Esophagus (tissue), 2 donors: Measurements from ENCODE around the gene UBE2I. TPM values are rescaled to one million over a fixed set of nuclear protein-coding genes. Genes with fewer than 3 reads are reported as not detected.

Experiments
- H3K27ac ChIP-seq, 2 donors: one replicate each; pipeline ENCODE4 v1.5.1; 2013; ENCODE audit warnings: low read depth in 2 of 2, mild to moderate bottlenecking in 2 of 2, inconsistent platforms in 1 of 2, low read length in 1 of 2, moderate library complexity in 1 of 2
- H3K27me3 ChIP-seq, 2 donors: one replicate each; pipeline ENCODE4 v1.6.1; 2013; ENCODE audit warnings: low read length in 2 of 2, control low read depth in 1 of 2, mild to moderate bottlenecking in 1 of 2; ENCODE audit not compliant: insufficient read depth in 2 of 2, control insufficient read depth in 1 of 2
- H3K36me3 ChIP-seq, 2 donors: one replicate each; pipeline ENCODE4 v1.6.1; 2013; ENCODE audit warnings: low read length in 1 of 2; ENCODE audit not compliant: control insufficient read depth in 2 of 2, insufficient read depth in 2 of 2
- H3K4me1 ChIP-seq, 2 donors: one replicate each; pipeline ENCODE4 v1.6.1; 2013; ENCODE audit warnings: low read length in 1 of 2; ENCODE audit not compliant: control insufficient read depth in 2 of 2, insufficient read depth in 2 of 2
- H3K4me3 ChIP-seq, 2 donors: one replicate each; pipeline ENCODE4 v1.5.1; 2013; ENCODE audit warnings: low read length in 2 of 2, mild to moderate bottlenecking in 2 of 2, low read depth in 1 of 2, moderate library complexity in 1 of 2
- H3K9me3 ChIP-seq, 2 donors: one replicate each; pipeline ENCODE4 v1.6.1; 2013; ENCODE audit warnings: mild to moderate bottlenecking in 2 of 2, low read depth in 1 of 2, low read length in 1 of 2, moderate library complexity in 1 of 2; ENCODE audit not compliant: control insufficient read depth in 2 of 2, insufficient read depth in 1 of 2
- WGBS, 2 donors: extraction: QIAGEN DNeasy Blood & Tissue Kit; methylation state at CpG; one replicate each; pipeline ENCODE4 v1.1.7; 2013; 5-methylcytosine and 5-hydroxymethylcytosine counted together
- polyA plus RNA-seq, 2 donors: library from polyadenylated mRNA; stranded (reverse); fragments of 200-250 nt; gene quantifications; one replicate each; pipeline ENCODE4 v1.2.3, GENCODE V29; 2013
- donor health status: healthy with polysubstance abuse.
- donor health status: Bipolar disorder and iron deficiency.

Gene UBE2I
- polyA plus RNA-seq, 2 donors, result 35.4 to 56.9 TPM

DNA sequence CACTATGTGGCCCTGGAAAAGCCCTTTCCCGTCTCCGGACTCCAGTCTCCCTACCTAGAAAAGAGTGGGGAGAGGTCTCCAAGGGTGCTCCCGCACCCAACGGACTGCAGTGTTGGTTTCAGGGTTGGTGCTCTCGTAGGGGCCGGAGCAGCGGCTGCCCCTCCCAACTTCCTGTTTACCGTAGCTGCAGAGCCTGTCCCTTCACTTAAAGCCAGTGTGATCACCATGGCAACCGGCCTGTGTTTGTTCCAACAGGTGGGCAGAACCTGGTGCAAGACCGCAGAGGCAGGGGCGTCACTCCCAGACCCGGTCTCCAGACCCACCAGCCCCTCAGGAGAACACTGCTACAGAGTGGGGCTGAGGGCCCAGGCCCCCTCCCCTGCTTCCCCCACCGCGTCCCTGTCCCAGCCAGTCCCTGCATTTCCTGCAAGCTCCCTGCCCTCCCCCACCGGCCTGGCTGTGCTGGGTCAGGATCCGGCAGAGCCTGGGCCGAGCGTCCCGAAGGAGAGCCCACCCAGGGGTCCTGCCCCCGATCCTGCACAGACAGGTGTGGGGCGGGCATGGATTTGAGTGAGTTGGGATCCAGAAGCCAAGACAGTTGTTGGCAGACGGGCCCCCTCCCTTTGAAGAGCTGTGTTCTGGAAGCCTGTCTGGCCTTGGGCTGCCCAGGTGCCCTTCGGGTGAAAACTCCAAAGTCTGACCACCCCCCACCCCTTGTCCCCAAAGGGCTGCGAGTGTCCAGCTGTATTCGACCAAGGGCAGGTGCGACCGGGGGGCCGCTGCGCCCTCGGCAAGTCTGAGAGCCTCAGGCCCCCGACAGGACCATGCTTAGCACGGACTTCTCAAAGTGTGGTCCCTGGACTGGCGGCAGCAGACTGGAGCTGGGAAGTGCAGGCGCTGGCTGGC, 22.5 kb downstream of the UBE2I start:
- Histone ChIP-seq H3K27ac (no peak overlapping the region), H3K9me3 (peaks cover 5 to 6% of the 10 kb centered on the region in 2 donors), H3K4me3 (no peak overlapping the region), H3K36me3 (no peaks in the 10 kb centered on the region), H3K27me3 (peaks cover 0 to 28% of the 10 kb centered on the region in 2 donors), H3K4me1 (peaks cover 10 to 14% of the 10 kb centered on the region in 2 donors)
- WGBS, 2 donors, result 5 to 7% methylated on average over 34 of the region's 34 CpGs

DNA sequence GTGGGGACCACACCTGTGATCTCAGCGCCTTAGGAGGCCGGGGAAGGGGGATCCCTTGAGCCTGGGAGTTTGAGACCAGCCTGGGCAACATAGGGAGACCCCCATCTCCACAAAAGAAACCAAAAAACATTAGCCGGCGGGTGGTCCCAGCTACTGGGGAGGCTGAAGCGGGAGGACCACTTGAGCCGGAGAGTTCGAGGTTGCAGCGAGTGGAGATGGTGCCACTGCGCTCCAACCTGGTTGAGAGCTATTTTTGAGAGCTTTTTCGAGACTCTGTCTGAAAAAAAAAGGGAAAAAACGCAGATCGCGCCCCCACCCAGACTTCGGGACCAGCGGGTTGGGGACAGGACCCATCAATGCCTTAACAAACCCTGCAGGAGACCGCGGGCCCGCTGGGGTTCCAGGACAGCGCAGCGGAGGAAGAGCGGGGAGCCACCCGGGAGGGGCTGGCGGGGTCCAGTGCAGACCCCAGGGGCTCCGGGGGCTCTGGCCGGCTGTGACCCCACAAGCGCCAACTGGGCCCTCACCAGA, 23.2 kb downstream of the UBE2I start:
- peaks cover 10 to 14% of the 10 kb centered on the region in 2 donors for H3K4me1 ChIP-seq
- WGBS, 2 donors, result 9 to 10% methylated on average over 25 to 26 of the region's 26 CpGs
- no peak overlapping the region for H3K27ac ChIP-seq
- no peaks in the 10 kb centered on the region for H3K36me3 ChIP-seq
- peak overlapping the region; percentile 11 to 43 for H3K4me3 ChIP-seq
- peaks cover 5 to 6% of the 10 kb centered on the region in 2 donors for H3K9me3 ChIP-seq
- peaks cover 0 to 28% of the 10 kb centered on the region in 2 donors for H3K27me3 ChIP-seq

DNA sequence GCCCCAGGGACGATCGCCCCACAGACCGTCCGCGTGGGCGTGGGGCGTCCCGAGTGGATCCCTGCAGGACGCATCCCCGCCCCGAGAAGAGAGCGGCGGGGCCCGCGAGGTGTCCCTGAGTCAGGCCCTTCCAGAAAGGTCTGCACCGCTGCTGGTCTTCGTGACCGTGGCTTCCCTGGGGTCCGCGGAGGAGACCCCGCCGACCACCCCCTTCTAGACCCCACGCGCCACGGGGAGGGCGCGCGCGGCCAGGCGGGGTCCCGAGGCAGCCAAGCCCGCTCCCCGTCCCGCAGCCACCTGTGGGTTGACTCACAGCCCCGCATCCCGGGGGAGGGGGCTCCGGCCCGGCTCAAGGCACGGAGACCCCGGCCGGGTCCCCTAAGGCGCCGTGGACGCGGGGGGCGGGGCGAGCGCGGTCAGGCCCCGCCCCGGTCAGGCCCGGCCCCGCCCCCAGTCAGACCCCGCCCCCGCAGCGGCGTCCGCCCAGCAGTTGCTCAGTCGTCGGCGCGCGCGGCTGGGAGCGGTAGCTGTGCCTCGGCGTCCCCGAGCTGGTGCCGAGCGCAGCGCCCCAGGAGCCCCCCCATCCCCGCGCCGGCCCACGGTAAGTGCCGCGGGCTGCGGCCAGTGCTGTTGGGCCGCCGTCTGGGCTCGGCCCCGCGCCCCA, 23.8 kb downstream of the UBE2I start, which contains the start of gene BAIAP3:
TSS of gene BAIAP3 (plus strand) at position 497 of the 664 bp plus-strand sequence. CDS start 4,905 bp downstream, outside the sequence.
- H3K36me3 ChIP-seq, result no peaks in the 10 kb centered on the region
- no peak within 1 kb of the TSS for H3K27ac ChIP-seq
- H3K4me3 ChIP-seq, result peak within 1 kb of the TSS; percentile 25 to 43
- peaks cover 0 to 28% of the 10 kb centered on the region in 2 donors for H3K27me3 ChIP-seq
- H3K9me3 ChIP-seq, result peaks cover 5 to 6% of the 10 kb centered on the region in 2 donors
- 4 to 7% methylated on average over 51 to 83 of the region's 83 CpGs for WGBS, 2 donors
- peaks cover 10 to 14% of the 10 kb centered on the region in 2 donors for H3K4me1 ChIP-seq

DNA sequence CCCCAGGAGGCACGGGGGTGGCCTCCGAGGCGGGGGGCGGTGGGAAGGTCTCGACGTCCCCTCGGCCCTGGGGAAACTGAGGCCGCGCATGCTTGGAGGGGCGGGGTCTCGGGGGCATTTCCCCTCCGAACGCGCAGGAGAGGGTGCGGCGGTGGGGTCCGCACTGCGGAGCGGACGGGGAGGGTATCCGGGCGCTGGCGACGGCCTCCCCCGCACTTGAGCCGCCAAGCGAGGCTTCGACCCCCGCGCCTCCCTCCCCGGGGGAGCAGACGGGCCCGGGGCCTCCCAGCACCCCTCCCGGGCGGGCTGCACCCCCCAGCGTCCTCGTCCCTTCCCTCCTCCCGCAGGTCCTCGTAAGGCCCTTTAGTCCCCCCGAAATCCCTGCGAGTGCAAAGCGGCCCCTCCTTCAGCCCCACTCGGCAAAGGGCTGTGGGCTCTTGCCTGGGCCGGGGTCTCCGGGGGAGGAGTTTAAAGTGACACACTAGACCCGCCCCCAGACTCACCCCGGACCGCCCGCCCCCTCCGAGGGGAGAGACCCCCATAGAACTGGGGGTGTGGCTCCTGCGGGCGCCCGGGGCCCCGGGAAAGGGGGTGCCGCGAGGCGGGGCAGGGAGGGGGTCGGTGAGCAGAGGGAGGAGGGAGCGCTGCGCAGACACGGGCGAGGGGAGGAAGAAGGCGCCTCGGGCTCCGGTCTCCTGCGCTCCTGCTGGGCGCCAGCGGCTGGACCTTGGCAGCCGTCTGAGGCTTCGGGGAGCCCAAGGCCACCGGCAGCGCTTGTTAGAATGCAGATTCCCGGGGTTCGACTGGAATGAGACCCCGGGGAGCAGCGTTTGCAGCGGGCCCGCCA, 24.6 kb downstream of the UBE2I start:
- H3K36me3 ChIP-seq, result no peaks in the 10 kb centered on the region
- peaks cover 10 to 14% of the 10 kb centered on the region in 2 donors for H3K4me1 ChIP-seq
- H3K4me3 ChIP-seq, result peak overlapping the region; percentile 18 to 43
- peaks cover 0 to 28% of the 10 kb centered on the region in 2 donors for H3K27me3 ChIP-seq
- 2 to 3% methylated on average over 66 to 78 of the region's 78 CpGs for WGBS, 2 donors
- H3K9me3 ChIP-seq, result peaks cover 5 to 6% of the 10 kb centered on the region in 2 donors
- H3K27ac ChIP-seq, result no peak overlapping the region

DNA sequence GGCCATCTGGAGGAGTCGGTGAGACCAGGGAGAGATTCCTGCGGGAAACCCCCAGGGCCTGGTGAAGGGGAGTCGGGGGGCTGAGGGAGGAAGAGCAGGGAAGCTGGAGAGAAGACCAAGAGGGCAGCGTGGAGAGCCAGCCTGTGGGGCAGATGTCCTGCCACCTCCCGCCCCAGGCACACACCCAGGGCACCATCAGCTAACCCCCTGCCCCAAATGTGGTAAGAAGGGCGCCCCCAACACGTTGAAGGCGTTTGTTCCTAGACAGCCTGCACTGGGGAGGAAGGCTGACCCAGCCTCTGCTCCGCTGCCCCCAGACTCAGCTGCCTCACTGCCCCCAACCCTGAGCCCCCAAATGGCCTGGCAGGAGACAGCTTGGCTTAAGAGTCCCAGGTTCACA, 25.3 kb downstream of the UBE2I start:
- H3K9me3 ChIP-seq, result peaks cover 5 to 6% of the 10 kb centered on the region in 2 donors
- peaks cover 0 to 28% of the 10 kb centered on the region in 2 donors for H3K27me3 ChIP-seq
- H3K4me3 ChIP-seq, result no peak overlapping the region

DNA sequence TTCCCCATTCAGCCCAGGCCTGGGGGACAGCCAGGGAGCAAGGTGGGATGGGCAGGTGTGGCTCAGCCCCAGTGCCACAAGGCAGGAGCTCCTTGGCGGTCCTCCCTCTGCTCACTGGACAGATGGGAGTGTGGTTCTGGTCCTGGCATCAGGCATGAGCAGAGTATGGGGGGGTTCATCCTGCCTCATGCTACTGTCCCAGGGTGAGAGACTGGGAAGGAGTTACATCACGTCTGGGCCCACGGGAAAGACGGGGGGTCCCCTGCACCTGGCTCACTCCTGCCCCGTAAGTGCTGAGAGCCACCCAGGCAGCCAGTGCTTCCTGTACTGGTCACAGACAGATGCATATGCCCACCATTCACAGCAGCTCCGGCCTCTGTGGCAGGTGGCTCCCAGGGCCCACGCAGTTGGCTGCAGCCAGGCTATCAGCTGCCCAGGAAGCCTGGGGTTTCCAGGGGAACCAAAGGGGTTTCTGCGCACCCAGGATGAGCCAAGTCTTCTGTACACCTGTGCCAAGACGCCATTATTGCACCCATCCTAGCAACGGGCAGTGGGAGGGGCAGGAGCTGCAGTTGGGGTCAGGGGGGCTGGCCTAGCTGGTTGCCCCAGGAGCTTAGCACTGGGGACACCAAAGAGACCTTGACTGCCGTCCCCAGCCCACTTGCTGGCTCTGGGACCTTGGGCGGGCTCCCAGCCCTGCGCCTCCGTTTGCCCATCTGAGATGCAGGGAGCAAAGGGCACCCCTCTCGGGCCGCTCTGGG, 26.0 kb downstream of the UBE2I start:
- Histone ChIP-seq H3K4me1 (peaks cover 10 to 14% of the 10 kb centered on the region in 2 donors), H3K9me3 (peaks cover 2 to 3% of the 10 kb centered on the region in 2 donors), H3K27me3 (peaks cover 0 to 28% of the 10 kb centered on the region in 2 donors), H3K27ac (no peak overlapping the region), H3K36me3 (no peaks in the 10 kb centered on the region), H3K4me3 (no peak overlapping the region)
- 33 to 40% methylated on average over 16 of the region's 16 CpGs for WGBS, 2 donors

More for the DNA sequence above, 25.3 kb downstream of the UBE2I start:
- H3K36me3 ChIP-seq, result no peaks in the 10 kb centered on the region
- peaks cover 10 to 14% of the 10 kb centered on the region in 2 donors for H3K4me1 ChIP-seq
- 31 to 39% methylated on average over 9 of the region's 9 CpGs for WGBS, 2 donors
- H3K27ac ChIP-seq, result no peak overlapping the region

DNA sequence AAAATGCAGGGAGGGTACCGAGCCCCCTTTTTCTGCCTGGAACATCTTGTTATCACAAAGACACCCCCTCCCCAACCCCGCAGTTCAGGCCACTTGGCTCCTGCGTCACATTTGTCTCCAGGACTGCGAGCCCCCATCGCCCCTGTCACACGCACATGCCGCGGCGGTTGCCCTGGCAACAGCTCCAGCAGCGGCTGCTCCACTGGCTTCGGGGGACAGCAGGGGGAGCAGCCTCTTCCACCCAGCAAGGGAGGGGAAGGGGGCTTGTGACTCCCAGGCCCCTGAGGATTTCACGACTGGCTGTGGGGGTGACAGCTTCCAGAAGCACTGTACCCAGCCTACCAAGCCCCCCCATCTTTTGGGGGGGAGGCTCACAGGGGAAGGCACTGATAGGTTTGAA, 26.6 kb downstream of the UBE2I start:
- Histone ChIP-seq H3K9me3 (no peaks in the 10 kb centered on the region), H3K27me3 (peaks cover 0 to 28% of the 10 kb centered on the region in 2 donors), H3K27ac (no peak overlapping the region), H3K36me3 (no peaks in the 10 kb centered on the region), H3K4me3 (no peak overlapping the region), H3K4me1 (peaks cover 10 to 14% of the 10 kb centered on the region in 2 donors)
- 7 to 15% methylated on average over 12 of the region's 12 CpGs for WGBS, 2 donors

DNA sequence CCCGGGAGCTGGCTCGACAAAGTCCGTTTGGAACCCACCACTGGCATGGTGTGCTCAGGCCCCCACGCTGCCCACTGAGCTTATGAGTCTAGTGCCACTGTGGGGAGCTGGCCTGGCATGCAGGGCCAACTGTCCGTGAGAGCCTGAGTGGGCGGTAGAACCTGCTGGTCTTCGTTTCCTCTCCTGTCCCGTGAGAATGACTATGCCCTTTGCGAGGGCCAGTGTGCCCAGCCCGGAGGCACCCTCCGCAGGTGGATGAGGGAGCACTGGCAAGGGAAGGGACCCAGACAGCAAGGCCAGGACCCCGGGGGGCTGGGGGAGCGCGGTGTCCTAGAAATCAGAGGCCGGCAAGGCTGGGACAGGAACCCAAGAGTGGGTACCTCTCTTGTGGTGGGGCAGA, 27.2 kb downstream of the UBE2I start:
- H3K4me1 ChIP-seq, result peaks cover 10 to 14% of the 10 kb centered on the region in 2 donors
- H3K27me3 ChIP-seq, result peaks cover 0 to 23% of the 10 kb centered on the region in 2 donors
- 63 to 64% methylated on average over 15 of the region's 15 CpGs for WGBS, 2 donors
- H3K4me3 ChIP-seq, result no peak overlapping the region
- H3K27ac ChIP-seq, result no peak overlapping the region
- no peaks in the 10 kb centered on the region for H3K9me3 ChIP-seq
- H3K36me3 ChIP-seq, result no peaks in the 10 kb centered on the region
